RKO (cell line): Measurements from ENCODE around the gene CD276.

Experiments used
- DNase-seq: peaks from one replicate; pipeline ENCODE4 v3.0.0-alpha.2; 2016; ENCODE audit warnings: low spot score

CD276 gene

DNA sequence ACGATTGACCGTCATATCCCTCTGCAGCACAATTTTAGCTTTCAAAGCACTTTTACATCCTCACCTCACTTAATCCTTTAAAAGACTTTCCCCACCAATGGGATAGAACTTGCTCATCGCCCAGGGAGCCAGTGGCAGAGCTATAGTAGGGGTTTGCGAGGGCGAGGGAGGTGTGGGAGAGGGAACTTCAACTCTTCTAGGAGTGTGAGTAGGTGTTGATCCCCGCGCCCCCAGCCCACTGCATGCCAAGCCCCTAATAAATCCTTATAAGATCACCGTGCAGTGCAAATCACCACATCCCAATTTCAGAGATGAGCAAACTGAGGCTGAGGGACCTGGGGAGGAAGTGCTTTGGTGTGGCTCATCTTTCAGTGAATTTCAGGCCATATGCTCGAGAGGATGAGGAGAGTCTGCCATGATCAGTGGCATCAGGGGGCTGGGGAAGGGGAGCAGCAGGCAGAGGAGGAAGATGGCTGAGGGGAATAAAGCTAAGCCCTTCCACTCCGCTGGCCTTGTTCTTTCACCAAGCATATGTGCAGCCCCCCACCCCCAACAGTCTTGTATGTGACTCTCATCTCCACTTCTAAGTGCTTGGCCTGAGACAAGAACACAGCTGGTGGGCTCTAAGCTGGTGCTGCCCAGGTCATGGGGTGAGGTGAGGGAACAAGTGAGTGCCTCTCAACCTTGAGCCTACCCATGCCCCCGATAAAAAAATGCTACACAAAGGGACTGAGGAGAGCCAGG lies 63.8 kb downstream of the CD276 start:
- no peak for DNase-seq

DNA sequence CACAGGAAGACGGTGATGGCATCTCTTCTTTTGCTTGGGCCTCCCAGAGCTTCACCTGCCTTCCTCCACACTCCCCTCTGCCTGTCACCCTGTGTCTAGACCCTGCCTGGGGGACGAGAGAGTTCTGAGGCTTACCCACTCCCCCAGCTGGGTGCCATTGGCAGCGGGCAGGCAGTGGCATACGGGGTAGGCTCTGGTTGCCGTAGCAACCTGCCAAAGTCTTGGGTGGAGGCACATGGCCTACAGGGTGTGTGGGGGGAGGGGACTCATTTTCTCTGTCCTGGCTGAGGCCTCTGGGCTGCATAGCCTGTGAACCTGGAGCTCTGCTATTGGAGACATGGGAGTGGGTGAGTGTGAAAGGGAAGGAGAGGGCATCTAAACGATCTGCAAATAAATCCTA lies 64.5 kb downstream of the CD276 start:
- no peak for DNase-seq

- no peak for DNase-seq
These were observed 65.3 kb downstream of the CD276 start for GRCh38 chr15:73749533-73749932.

GRCh38 chr15:73749971-73750370 lies 65.8 kb downstream of the CD276 start:
- DNase-seq = no peak

- no peak for DNase-seq
These were observed 66.3 kb downstream of the CD276 start for GRCh38 chr15:73750438-73750837.

DNA sequence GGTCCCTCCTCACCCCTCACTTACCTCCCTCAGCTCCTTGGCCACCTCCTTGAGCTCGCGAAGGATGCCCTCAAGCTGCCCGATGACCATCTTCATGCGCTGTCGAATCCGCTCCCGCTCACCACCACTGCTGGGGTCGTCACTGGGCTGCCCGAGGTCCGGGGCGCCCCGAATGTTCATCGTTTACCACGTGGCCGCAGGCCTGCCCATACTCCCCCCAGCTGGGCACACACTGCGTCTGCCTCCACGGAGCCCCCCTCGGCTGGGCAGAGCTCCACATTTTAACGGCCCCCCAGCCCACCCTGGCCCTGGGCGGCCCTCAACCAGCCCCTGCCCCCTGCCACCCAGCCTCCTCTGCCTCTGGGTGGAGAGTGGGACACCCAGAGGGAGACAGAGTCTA lies 66.8 kb downstream of the CD276 start:
- DNase-seq = no peak

DNA sequence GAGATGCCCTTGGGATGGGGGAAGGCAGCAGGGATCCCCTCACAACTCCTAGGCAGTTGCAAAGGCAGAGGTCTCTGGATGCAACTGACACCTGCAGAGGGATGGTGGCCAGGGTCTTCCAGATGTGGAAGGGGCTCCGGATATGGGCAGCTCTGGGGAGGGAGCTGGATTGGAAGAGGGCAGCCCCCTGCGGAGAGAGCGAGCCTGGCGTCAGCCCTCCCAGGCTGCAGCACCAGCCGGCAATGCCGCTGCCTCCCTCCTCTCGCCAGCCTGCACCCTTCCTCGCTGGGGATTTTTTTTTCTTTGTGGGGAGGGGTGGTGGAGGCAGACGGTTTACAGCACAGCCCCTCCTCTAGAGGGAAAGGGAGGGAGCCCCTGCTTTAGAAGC lies 67.3 kb downstream of the CD276 start:
- DNase-seq = no peak

- no peak for DNase-seq
These were observed 68.0 kb downstream of the CD276 start for GRCh38 chr15:73751899-73752805.

- DNase-seq = no peak
These were observed 68.6 kb downstream of the CD276 start for GRCh38 chr15:73752806-73753193.

GRCh38 chr15:73753250-73754130 lies 69.3 kb downstream of the CD276 start, which contains the start of gene INSYN1:
Gene INSYN1, minus strand, starts transcription at chr15:73753351. Its CDS starts 2,221 bp downstream, at chr15:73751130.
- no peak for DNase-seq

GRCh38 chr15:73754461-73754860 lies 70.3 kb downstream of the CD276 start:
- DNase-seq = no peak

DNA sequence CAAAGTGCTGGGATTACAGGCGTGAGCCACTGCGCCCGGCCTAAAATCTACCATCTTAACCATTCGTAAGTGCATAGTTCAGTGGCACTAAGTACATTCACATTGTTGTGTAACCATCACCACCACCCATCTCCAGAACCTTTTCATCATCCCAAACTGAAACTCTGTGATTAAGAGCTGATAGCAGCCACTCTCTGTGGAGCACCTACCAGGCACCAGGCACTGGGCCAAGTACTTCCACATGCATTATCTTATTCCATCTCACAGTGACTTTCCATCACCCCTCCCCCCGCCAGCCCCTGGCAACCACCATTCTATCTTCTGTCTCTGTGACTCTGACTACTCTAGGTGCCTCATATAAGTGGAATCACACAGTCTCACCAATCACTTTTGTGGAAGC lies 71.3 kb downstream of the CD276 start:
- DNase-seq = no peak

- DNase-seq = no peak
These were observed 71.8 kb downstream of the CD276 start for GRCh38 chr15:73755946-73756345.

DNA sequence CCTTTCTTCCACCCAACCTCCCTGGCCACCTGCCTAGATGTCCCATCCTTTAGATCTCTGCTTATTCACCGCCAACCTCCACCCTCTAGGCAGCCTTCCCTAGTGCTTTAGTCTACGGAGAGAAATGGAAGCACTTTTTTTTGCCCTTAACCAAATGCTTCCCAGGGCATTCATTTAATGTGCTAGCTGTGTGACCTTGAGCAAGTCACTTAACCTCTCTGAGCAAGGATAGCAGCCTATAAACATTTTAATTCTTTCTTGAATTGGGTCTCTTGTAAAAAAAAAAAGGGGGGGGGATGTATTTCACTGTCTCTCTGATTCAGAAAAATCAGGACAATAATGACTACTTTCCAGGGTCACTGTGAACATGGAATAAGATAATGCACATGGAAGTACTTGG lies 72.2 kb downstream of the CD276 start:
- no peak for DNase-seq

DNA sequence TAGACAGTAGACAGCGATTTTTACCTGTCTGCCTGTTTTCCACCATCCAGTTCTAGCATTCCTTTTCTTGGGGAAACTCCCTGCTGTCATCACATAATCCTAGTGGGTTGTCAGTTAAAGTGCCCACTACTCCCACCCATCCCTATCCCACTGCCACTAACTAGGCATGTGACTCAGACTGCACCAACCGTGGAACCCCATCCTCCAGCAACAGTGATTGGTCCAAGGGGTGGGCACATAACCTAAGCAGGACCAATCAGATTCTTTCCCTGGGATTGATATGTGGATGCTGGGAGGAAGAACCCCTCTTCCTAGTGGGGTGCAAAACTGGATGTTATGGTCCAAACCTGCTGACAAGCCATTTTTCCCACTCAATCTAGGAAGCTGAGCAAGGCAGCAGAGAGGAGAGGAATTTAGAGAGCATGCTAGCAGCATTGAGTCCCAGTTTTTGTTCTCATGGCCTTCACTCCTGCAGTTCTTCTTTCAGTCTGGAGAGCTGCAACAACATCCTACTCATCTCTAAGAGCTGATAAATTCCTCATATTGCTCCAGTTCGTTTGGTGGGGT lies 72.8 kb downstream of the CD276 start:
- DNase-seq = no peak

DNA sequence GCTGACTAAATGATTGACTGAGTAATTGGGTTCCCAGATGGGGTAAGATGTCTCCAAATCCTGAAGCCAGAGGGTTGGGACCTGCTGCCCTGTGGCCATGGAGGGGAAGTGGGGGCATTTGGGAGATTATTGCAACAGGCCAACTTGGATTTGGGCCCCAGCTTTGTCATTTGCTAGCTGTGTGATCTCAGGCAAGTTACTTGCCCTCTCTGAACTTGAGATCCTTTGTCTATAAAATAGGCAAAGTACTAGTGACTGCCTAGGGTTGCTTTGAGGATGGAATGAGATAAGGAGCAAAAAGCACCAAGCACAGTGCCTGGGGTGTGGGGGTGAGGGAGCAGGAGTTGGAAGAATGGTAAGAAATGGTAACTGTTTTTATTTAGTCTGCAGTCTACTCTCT lies 73.4 kb downstream of the CD276 start:
- no peak for DNase-seq

DNA sequence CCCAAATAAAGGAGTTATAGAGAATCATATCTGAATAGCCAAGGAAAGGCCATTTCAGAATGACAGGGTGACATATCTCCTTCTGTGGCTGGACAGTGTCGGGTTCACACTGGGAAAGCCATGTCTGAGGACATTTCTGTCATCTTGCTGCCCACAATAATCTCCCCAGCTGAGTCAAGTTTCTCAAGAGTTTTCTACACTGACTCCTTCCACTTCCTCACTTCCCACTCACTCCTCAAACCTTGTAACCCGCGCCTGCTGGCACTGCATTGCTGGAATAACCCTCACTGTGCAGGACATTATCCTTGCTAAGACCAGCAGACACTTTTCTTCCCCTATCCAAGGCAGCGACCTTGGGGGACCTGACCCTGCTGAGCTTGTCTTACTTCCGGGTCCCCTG lies 74.3 kb downstream of the CD276 start:
- no peak for DNase-seq

- DNase-seq = no peak
These were observed 76.4 kb downstream of the CD276 start for GRCh38 chr15:73760330-73761329.

DNA sequence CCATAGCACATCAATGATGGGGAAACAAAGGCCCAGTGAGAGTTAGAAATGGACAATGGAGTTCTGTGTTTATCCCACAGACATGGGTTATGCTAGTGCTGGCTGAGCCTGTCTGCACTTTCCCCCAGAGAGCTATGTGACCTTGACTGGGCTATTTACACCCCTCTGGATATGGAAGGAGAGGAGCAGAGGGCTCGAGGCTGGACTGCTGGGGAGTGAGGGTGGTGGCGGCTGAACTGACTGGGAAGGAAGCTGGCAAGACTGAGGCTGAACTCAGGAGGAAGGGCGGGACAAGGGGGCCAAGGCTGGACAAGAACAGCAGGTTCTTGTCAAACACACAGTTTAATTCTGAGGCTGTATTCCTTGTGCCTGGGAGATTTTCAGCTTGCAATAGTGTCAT lies 79.7 kb downstream of the CD276 start:
- no peak for DNase-seq
